ENCODE measurements around the gene CSK.

The CSK gene

DNA sequence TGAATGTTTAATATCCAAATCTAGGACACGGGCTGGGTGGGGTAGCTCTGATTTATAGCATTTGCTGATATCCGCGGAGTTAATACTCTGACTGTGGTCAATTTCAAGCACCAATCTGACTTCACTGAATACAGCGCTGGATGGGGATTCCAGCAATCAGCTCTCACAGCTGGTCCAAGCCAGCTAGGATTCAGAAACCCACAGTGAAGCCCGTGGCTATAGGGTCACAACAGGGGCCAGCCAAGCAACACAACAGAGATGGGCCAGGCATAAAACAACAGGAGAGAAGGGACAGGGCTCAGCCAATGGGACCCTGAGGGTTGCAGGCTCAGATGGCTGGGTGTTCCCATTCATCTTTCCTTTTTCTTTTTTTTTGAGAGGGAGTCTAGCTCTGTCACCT is 25.4 kb downstream of the CSK start:
- Histone ChIP-seq H3K4me2 (ENCODE audit: low read depth, low read length, poor library complexity, severe bottlenecking) (no peak overlapping the region), H3K36me3 (ENCODE audit: insufficient read depth, low read length) (peaks cover 27% of the 10 kb centered on the region; the same call in 1 of the 2 replicates), H3F3A (ENCODE audit: low read depth) (peaks cover 3% of the 10 kb centered on the region; the same call in 1 of the 2 replicates), H3K27me3 (ENCODE audit: insufficient read depth, low read length, poor library complexity, severe bottlenecking) (no peaks in the 10 kb centered on the region), H2AFZ (ENCODE audit: low read length) (no peak overlapping the region), H3K4me3 (ENCODE audit: low read length, poor library complexity, severe bottlenecking) (no peak overlapping the region), H3K9me3 (ENCODE audit: insufficient read depth, low read depth, low read length) (no peaks in the 10 kb centered on the region), H3K4me1 (ENCODE audit: insufficient read depth, low read length, poor library complexity, severe bottlenecking) (no peaks in the 10 kb centered on the region), H3K79me2 (ENCODE audit: insufficient read depth, low read length) (no peaks in the 10 kb centered on the region), H3K9me2 (replicated peaks; ENCODE audit: low read depth, low read length) (no peaks in the 10 kb centered on the region), H3K9ac (ENCODE audit: low read depth, low read length, poor library complexity, severe bottlenecking) (no peak overlapping the region), H4K20me1 (ENCODE audit: insufficient read depth, low read length, poor library complexity, severe bottlenecking) (no peaks in the 10 kb centered on the region)
- TF ChIP-seq EZH2phosphoT487 (IDR thresholded peaks at IDR 0.05; ENCODE audit: borderline replicate concordance): no peak

DNA sequence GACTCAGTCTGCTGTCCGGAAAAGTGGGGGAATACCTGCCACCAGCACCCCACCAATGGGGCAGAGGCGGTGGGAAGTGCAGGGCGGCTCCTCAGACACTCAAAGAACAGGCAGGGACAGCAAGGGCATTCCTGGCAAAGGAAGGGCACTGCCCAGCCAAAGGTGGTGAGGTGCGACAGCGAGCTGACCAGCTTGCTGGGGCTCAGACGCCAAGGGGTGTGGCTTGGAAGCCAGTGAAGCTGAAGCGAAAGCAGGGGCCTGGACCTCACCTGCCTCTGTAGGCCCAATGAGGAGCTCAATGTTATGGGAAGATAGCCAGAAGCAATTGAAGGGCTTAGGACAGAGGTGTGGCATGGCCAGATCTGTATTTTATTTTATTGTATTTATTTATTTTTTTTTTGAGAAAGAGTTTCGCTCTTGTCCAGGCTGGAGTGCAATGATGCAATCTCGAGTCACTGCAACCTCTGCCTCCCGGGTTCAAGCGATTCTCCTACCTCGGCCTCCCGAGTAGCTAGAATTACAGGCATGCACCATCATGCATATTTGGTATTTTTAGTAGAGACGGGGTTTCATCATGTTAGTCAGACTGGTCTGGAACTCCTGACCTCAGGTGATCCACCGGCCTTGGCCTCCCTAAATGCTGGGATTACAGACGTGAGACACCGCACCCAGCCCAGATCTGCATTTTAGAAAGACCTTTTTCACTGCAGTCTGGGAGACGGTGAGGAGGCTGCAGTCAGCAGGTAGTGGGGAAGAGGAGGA is 26.4 kb downstream of the CSK start:
- Histone ChIP-seq H2AFZ (ENCODE audit: low read length) (no peak overlapping the region), H3K9ac (ENCODE audit: low read depth, low read length, poor library complexity, severe bottlenecking) (no peak overlapping the region), H3F3A (ENCODE audit: low read depth) (peaks cover 3% of the 10 kb centered on the region; the same call in 1 of the 2 replicates), H3K4me2 (ENCODE audit: low read depth, low read length, poor library complexity, severe bottlenecking) (no peak overlapping the region), H3K9me2 (replicated peaks; ENCODE audit: low read depth, low read length) (no peaks in the 10 kb centered on the region), H3K9me3 (ENCODE audit: insufficient read depth, low read depth, low read length) (no peaks in the 10 kb centered on the region), H3K27me3 (ENCODE audit: insufficient read depth, low read length, poor library complexity, severe bottlenecking) (no peaks in the 10 kb centered on the region), H3K4me3 (ENCODE audit: low read length, poor library complexity, severe bottlenecking) (no peak overlapping the region), H3K4me1 (ENCODE audit: insufficient read depth, low read length, poor library complexity, severe bottlenecking) (no peaks in the 10 kb centered on the region), H3K79me2 (ENCODE audit: insufficient read depth, low read length) (no peaks in the 10 kb centered on the region), H4K20me1 (ENCODE audit: insufficient read depth, low read length, poor library complexity, severe bottlenecking) (no peaks in the 10 kb centered on the region), H3K36me3 (ENCODE audit: insufficient read depth, low read length) (peaks cover 17% of the 10 kb centered on the region; the same call in 1 of the 2 replicates)
- TF ChIP-seq, protein P1, sequence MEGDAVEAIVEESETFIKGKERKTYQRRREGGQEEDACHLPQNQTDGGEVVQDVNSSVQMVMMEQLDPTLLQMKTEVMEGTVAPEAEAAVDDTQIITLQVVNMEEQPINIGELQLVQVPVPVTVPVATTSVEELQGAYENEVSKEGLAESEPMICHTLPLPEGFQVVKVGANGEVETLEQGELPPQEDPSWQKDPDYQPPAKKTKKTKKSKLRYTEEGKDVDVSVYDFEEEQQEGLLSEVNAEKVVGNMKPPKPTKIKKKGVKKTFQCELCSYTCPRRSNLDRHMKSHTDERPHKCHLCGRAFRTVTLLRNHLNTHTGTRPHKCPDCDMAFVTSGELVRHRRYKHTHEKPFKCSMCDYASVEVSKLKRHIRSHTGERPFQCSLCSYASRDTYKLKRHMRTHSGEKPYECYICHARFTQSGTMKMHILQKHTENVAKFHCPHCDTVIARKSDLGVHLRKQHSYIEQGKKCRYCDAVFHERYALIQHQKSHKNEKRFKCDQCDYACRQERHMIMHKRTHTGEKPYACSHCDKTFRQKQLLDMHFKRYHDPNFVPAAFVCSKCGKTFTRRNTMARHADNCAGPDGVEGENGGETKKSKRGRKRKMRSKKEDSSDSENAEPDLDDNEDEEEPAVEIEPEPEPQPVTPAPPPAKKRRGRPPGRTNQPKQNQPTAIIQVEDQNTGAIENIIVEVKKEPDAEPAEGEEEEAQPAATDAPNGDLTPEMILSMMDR (conservative IDR thresholded peaks at IDR 0.05; ENCODE audit: low read length): no peak
- TF ChIP-seq EZH2phosphoT487 (IDR thresholded peaks at IDR 0.05; ENCODE audit: borderline replicate concordance): no peak

DNA sequence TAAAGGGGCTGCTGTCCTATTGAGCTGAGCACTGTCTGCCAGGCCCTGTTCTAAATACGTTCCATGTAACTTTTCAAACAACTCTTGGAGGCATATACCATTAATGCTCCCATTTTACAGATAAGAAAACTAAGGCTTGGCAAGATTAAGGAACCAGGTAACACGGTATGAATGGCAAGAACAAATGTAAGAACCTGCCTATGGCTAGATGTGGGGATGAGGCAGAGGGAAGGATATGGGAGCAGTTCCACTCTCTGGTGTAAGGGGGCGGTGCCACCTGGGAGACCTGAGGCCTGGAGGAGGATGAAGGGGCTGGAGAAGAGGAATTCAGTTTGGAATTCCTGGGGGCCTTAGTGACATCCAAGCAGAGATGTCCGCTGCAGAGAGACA is 27.0 kb downstream of the CSK start:
- Histone ChIP-seq H3K4me2 (ENCODE audit: low read depth, low read length, poor library complexity, severe bottlenecking) (no peak overlapping the region), H3F3A (ENCODE audit: low read depth) (peaks cover 3% of the 10 kb centered on the region; the same call in 1 of the 2 replicates), H3K4me1 (ENCODE audit: insufficient read depth, low read length, poor library complexity, severe bottlenecking) (no peaks in the 10 kb centered on the region), H3K9me3 (ENCODE audit: insufficient read depth, low read depth, low read length) (no peaks in the 10 kb centered on the region), H3K79me2 (ENCODE audit: insufficient read depth, low read length) (no peaks in the 10 kb centered on the region), H3K9me2 (replicated peaks; ENCODE audit: low read depth, low read length) (no peaks in the 10 kb centered on the region), H3K36me3 (ENCODE audit: insufficient read depth, low read length) (peaks cover 12% of the 10 kb centered on the region; the same call in 1 of the 2 replicates), H3K4me3 (ENCODE audit: low read length, poor library complexity, severe bottlenecking) (no peak overlapping the region), H3K9ac (ENCODE audit: low read depth, low read length, poor library complexity, severe bottlenecking) (no peak overlapping the region), H2AFZ (ENCODE audit: low read length) (no peak overlapping the region), H4K20me1 (ENCODE audit: insufficient read depth, low read length, poor library complexity, severe bottlenecking) (no peaks in the 10 kb centered on the region), H3K27me3 (ENCODE audit: insufficient read depth, low read length, poor library complexity, severe bottlenecking) (no peaks in the 10 kb centered on the region)
- TF ChIP-seq, protein P1 (conservative IDR thresholded peaks at IDR 0.05; ENCODE audit: low read length): peak; percentile 30; the same call in 1 of the 2 replicates
- no peak for TF ChIP-seq EZH2phosphoT487 (IDR thresholded peaks at IDR 0.05; ENCODE audit: borderline replicate concordance)
